GM18861 (cell line): Measurements from ENCODE around the gene OR4K5.
"Not testable (repeated sequence)": the region's sequence is repeated elsewhere in the genome, so short reads cannot be mapped to it uniquely, and the experiment has no call there.

ENCODE experiments used
- ATAC-seq: cut with Tn5 transposase; IDR thresholded peaks from one replicate; pipeline ENCODE4 v1.9.1; 2021; ENCODE audit not compliant: unreplicated experiment

OR4K5 gene, protein sequence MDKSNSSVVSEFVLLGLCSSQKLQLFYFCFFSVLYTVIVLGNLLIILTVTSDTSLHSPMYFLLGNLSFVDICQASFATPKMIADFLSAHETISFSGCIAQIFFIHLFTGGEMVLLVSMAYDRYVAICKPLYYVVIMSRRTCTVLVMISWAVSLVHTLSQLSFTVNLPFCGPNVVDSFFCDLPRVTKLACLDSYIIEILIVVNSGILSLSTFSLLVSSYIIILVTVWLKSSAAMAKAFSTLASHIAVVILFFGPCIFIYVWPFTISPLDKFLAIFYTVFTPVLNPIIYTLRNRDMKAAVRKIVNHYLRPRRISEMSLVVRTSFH

DNA sequence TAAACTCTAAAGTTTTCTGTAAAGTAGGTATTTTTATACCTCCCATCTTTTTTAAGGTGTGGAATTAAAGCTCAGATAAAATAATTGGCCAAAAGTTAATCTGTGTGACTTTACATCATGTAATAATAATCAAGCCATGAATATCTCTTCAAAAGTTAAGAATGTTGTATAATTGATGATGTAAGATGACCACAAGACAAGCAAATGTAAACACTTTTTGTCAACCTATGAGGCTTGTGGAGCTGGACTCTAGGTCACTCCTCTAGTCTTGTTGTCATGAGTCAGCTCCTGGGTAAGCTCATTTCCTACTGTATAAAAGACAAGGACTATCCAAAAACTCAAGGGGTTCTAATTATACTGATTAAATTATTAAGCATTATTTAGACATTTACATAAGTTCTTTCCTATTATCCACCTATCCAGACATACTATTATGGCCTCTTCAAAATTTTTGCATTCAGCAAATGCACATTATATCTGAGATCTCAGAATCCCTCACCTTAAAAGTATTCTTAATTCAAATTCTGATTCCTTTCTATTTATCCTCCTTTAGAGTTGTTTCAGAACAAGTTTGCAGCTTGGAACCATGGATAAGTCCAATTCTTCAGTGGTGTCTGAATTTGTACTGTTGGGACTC lies at the start of gene OR4K5:
TSS of gene OR4K5 (plus strand) at position 587 of the 637 bp plus-strand sequence. CDS start at position 587, 0 bp downstream.
- no peak for ATAC-seq

DNA sequence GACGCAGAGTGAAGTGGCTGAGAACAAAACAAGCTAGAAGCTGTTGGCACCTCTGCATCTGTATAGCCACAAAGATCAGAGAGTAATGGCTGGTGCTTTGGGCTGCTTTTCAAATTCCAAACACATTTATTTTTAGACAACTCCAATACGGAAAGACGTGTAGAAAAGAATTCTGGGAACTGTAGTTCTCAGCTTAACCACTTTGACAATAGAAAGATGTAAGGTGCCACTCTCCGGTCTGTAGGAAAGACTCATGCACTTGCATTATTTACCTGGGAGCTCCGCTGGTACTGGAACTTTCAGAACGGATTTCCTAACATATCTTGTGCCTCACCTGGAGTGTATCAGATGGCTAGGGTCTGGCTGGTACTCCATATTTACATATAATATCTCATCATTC lies 47.2 kb upstream of the OR4K5 start:
- no peak for ATAC-seq

DNA sequence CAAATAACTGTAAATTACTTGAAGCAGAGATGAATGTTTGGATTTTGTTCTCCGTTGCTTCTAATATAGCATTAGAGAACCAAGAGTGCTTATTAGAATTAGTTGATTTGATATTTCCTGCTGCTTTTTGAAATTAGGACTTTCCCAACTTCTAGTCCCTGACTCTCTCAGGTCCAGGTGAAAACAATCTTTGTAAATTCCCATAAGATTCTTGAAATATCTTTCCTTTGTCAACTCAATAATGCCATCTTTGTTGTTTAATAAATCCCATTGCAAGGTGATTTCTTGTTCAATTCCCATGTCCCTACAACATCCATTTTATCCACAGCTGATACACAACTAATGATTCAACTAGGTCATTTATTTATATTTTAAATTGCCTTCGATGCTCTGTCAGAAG lies 45.6 kb upstream of the OR4K5 start, which contains the start of gene OR4K2:
TSS of gene OR4K2 (plus strand) at position 301 of the 400 bp plus-strand sequence. CDS start 1,126 bp downstream, outside the sequence.
- no peak for ATAC-seq

DNA sequence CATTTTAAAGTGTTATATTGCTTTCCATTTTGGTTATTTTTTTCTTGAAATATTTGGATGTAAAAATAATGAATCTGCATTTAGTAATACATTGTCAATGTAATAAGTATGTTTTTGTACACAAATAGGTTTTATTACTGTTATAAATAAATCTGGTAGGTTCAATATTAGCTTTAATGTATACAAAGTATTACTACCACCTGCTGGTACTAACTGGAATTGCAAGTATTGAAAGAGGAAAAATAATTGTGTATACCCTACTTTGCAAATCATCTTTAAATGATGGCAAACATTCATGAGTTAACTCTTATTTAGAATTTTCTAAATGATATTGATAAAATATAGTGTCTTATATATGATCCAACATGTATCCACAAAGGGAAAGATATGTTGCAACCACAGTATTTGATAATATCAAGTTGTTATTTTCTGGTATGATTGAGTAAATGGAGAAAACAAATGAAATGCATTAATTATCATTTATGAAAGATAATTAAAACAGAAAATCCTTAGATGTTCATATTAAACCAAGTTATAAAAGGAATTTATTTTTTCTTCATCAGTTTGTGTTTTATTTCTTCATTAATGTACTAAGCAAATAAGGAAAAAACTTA lies 42.3 kb upstream of the OR4K5 start:
- ATAC-seq = no peak

DNA sequence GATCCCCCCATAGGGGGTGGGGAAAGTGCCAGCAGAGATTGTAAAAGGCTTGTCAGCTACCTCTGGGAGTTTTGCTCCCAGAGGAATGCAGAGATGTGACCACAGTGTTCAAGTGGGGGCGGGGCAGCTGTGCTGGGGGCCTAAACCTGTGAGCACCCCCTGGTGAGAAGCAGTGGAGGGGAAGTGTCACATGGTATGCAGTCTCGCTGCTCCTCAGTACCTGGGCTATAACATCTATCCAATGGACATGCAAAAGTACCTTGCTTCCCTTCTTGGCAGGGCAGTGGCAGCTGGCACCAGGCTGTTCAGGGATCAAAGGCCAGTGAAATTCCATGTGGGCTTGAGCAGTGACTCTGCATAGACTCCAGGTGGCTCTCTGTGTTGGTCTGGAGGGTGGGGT lies 25.1 kb upstream of the OR4K5 start:
- ATAC-seq = no peak

DNA sequence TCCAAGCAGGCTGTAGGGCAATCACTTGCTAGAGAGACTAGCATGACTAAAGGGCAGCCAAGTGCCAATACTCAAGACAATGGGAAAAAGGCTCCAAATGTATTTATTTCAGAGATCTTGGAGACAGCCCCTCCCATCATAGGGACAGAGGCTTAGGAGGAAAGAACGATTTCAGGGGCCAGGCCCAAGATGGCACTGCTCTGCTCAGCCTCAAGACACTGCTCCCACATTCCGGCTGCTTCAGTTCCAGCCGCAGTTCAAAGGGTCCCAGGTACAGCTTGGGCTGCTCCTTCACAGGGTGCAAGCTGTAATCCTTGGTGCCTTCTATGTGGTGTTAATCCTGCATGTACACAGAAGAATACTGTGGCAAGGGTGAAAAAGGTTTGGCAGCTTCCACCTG lies 19.4 kb upstream of the OR4K5 start:
- ATAC-seq = no peak

DNA sequence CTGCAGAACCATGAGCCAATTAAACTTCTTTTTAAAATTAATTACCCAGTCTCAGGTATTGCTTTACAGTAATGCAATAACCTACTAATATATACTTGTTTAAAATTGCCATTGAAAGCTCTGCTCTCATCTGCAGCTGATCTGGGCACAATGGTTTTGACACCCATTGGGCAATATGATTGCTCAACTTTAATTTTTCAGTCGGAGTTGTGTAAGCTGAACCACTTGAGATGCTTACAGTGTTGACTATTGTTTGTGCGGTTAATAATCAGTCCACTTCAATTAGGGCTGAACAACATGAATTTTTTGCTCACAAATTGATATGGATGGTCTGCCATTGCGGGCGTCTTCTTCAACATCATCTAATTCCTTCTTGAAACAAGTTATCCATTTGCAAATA lies 18.0 kb upstream of the OR4K5 start:
- no peak for ATAC-seq

DNA sequence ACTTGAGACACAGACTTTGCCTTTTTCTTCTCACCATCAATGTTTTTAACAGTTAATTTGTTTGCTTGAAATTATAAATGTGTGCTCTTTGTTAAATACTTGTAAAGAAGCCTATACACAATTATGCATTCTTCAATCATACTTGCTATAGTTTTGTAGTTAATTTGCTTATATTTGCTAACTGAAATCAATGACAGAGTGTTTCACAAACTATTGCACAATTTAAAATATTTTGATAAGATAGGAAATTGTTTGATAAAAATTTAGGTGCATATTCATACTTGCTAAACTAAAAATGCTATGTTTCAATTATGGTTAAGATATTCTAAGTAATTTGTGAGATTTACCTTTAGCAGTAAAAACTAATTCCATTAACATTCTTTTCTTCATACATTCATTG lies 13.7 kb upstream of the OR4K5 start:
- ATAC-seq = no peak

DNA sequence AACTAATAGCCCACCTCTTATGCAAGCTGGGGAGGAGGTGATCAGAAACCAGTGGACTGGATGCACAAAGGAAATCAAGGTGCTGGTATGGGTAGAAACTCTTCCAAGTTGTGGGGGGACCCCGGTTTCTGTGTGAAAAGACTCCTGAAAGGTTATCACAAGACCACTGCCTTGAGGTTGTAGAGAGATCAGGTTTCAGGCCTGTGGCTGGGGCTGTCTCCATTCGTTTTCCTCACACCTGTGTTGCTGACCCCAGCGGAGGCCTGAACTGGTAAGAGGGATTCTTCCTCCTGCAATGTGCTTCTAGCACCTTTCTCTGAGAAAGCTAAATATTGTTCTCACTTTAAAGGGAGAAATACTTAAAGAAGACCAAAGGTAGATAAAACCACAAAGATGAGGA lies 9.3 kb upstream of the OR4K5 start:
- no peak for ATAC-seq

DNA sequence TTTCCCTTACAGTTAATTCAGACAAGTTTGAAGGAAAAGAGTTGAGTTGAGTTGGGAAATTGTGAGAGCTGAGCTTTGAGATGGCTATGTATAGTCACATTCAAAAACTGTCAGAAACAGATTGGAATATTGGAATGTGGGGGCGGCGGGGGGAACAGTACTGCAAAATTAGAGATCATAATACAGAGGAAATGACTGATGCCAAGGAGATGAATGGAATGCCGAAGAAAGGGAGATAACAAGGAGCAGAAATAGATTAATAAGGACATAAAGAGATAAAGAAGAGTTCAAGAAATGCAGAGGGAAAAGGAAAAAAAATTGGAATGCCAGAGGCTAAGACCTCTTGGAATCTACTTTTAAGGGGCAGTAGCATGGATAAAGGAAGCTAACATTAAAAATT lies 3.2 kb upstream of the OR4K5 start:
- no peak for ATAC-seq

DNA sequence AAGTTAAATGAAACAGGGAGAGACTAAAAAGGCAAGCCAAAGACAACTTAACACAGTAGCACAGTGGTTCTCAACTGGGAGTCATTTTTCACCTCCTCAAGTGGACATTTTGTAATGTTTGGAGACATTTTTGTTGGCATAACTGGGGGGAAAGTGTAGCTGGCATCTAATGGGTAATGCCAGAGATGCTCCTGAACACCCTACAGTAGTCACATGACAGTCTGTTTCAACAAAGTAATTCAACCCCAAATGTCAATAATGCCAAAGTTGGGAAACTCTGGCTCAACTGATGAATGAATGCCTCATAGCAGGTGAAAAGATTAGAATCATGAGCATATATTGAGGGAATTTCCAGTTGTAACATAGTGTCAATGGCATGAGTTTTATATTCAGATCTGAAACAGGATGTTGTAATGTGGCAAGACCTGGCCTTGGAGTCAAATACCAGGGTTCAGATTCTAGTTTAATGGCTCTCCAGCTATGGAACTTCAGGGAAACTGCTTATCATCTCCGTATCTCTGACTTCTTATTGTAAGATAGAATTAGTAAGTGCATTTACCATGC lies 2.4 kb upstream of the OR4K5 start:
- ATAC-seq = no peak

DNA sequence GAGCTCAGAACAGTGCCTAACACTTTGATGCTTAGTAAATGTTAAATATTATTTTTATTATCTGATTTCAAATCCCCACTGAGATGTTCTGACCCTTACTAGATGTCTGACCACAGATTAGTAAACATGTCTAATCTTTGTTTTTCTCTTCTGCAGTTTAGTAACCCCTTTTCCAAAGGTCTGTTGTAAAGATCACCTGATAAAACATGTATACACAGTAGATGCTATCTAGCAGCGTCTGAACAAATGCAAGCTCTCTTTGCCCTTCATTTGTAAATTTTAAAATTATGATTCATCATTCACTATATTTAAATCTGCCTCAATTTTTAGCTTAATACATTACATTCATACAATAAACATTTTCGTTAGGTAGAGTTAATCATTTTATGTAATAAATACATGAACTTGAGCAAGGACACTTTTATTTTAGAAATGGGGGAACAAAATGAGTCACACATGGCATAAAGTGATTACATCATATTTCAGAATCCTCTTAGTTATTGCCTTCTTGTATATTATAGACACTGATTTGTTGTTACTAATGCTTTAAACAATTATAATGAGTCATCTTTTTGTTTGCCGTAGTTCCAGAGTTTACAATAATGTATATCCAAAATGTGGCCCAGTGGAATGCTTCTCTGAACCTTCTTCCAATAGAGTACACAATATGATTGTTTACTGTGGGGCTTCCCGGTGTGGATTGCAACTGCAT lies 1.7 kb upstream of the OR4K5 start:
- ATAC-seq = no peak

DNA sequence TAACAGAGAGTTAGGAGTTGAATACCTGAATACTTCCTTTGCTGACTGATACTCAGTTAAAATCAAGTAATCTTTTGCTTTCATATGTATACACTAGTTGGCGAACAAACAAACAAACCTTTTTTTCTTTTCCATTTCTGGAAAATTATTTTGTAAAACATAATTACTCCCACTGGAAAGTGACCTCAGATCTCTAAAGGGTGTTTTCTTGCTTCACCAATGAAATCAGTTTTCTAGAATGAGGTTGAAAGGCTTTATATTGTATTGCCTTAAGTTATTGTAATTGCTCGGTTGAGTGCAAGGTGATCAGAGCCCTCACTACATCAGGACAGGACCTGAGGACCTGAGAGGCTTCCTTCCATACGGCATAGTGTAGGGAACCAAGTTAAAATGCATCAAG lies 10.2 kb downstream of the OR4K5 start, which contains the start of gene OR4K1:
TSS of gene OR4K1 (plus strand) at position 301 of the 400 bp plus-strand sequence. CDS start 4,750 bp downstream, outside the sequence.
- no peak for ATAC-seq

DNA sequence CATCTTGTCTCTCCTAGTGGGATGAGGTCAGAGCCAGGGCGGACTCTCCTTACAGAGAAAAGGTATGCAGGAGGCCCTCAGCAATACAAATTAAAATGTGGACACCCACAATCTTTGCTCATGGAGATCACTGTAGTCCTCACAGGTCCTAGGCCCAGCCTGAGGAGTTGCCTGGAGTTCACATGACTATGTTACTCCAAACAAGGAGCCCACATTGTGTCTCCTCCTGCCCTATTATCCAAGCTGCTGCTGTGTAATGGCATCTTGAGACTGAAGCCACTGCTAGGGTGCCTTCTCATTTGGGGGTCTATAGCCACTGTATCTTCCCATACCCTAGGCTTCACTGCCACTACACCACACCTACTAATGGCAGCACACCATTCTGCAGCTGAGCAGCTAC lies 21.3 kb downstream of the OR4K5 start:
- ATAC-seq = no peak

DNA sequence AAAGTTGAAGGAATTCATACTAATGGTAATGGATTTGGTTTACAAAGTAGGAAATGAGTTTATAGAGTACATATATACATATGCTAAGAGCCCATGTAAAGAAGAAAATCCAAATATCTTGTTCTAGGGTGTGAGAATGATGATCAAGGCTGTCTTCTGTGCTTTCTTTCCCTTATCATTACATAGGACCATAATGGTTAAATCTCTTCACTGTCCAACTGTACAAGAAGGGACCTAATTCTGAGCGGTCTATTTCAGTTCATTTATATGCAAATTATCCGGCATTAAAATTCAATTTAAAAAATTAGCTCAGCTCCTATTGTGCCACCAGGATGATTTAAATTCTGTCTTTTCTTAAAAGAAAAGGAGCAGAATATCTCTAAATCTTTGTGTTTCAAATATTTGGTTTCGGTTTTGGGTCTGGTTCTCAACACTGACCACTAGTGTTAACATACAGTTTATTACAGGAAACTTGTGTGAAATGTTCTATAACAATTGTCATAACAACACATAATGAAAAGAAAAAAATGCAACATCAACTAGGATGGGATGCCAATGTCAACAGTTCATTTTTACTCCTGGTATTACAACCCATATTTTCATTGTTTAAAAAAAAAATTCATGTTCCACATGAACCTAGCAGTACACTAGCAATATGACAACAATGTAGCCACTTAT lies 27.1 kb downstream of the OR4K5 start:
- ATAC-seq = no peak

DNA sequence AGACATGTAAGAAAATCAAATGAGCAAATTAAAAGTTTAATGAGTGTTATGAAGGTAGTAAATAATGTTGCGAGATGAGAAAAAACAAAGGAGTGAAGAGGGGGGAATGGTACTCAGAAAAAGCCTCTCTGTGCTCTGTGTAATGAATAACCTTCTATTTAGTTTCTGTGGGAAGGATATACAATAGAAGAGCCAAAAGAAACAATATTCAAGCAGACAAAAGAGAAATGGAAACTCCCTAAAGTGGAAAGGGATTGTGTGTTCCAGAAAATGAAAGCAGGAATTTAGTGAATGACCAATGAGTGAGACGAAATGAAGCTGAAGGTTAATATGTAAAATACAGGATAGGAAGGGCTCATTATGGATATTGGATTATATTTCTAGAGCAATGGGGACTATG lies 28.8 kb downstream of the OR4K5 start:
- ATAC-seq = no peak

DNA sequence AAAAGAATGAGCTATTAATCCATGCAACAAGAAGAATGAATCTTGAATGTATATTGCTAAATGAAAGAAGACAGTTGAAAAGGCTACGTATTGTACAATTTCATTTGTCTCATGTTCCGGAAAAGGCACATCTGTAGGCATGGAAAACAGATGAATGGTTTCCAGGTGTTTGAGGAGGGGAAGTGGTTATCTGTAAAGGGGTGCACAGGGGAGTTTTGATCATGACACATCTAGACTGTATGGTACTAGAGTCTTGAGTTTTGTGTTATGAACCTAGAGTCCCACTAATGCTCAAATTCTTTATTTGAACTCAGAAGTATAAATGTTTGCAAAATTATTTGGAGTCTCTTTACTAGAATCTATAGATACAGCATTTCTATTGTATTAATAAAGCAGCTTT lies 49.3 kb downstream of the OR4K5 start:
- not testable (repeated sequence) for ATAC-seq
